Activated B cell treated with CpG ODN at 0.5 μM for 24 hours (primary cell): ENCODE measurements around the gene SARDH. TPM values are rescaled to one million over a fixed set of nuclear protein-coding genes. Genes with fewer than 3 reads are reported as not detected.
"Not testable (repeated sequence)": the region's sequence is repeated elsewhere in the genome, so short reads cannot be mapped to it uniquely, and the experiment has no call there.

ENCODE experiments used
- ATAC-seq: fragments of 200-7000 bp; cut with Tn5 transposase; one replicate; pipeline ENCODE4 v1.10.0; 2021; ENCODE audit warnings: low read depth, mild to moderate bottlenecking, moderate library complexity
- CTCF ChIA-PET: fragments of 350-600 bp; sonication (Branson Sonifier 250); formaldehyde crosslinking; loops from one replicate; lab custom pipeline; 2021; ENCODE audit warnings: antibody characterized with exemption; lab: Charles Lee
- POLR2A ChIA-PET: fragments of 350-600 bp; sonication (Branson Sonifier 250); formaldehyde crosslinking; loops from one replicate; lab custom pipeline; 2021; ENCODE audit warnings: antibody characterized with exemption; lab: Charles Lee
- DNase-seq: peaks from one replicate; pipeline ENCODE4 v3.0.0; 2022
- H3K27ac Mint-ChIP-seq: one replicate; pipeline ENCODE4 v1.8.0; 2020; ENCODE audit warnings: mixed read lengths
- H3K27me3 Mint-ChIP-seq: one replicate; pipeline ENCODE4 v1.8.0; 2021; ENCODE audit warnings: mixed read lengths
- H3K36me3 Mint-ChIP-seq: one replicate; pipeline ENCODE4 v1.8.0; 2021; ENCODE audit warnings: low read depth, mixed read lengths
- H3K4me1 Mint-ChIP-seq: one replicate; pipeline ENCODE4 v1.8.0; 2021; ENCODE audit warnings: mixed read lengths
- H3K4me3 Mint-ChIP-seq: one replicate; pipeline ENCODE4 v1.8.0; 2020; ENCODE audit warnings: mild to moderate bottlenecking, mixed read lengths
- H3K9me3 Mint-ChIP-seq: one replicate; pipeline ENCODE4 v1.8.0; 2020; ENCODE audit warnings: mixed read lengths
- intact Hi-C: fragments of 100-400 bp; cut with micrococcal nuclease; formaldehyde crosslinking; loops from one replicate; pipeline ENCODE4 v1.15.1; 2024
- total RNA-seq: library from RNA; stranded (reverse); gene quantifications from 2 replicates; pipeline ENCODE4 v1.2.3, GENCODE V29; 2022
- TF ChIP-seq, protein P1 (sequence below): fragments of 200-600 bp; IDR thresholded peaks from one replicate; pipeline ENCODE4 v1.8.0; 2022; ENCODE audit warnings: antibody characterized with exemption, mild to moderate bottlenecking

Gene SARDH
- total RNA-seq, 1 donor from 2014 or later = not detected

DNA sequence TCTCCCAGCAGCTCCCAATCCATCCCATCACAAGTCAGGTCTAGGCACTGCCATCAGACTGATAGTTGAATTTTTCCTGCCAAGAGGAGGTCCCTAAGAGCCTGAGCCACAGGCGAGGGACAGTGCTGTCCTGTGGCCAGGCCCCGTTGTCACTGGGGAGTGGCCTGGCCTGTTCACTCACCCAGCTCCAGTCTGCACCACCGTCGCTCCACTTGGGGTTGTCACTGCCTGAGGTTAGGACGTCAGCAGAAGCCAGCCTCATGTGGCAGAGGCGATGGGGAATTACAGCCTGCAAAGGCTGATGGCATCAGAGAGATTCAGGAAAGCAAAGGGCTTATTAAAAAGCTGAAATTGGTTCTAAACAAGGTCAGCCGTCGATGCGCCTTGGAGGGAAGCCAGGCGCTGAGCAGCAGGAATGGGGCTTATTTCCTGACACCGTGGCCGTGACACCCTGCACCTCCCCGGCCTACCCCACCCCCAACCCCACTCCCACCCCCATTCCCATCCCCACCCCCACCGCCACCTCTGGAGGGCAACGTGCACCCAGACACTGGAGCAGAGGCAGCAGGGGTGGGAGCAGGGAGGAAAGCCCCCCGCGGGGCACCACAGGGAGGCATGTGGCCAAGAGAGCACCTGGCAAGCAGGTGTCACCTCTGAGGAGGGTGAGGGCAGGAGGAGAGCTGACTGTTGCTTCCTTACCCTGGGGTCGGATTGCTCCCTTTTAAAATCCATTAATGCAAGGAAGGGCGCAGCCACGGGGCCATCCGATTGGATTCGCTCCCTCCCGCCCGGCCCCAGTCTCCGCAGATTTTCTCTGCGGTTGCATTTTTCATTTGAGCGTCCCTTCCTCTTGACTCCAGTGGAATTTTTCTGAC, 105.1 kb downstream of the SARDH start:
- peaks cover 11% of the 10 kb centered on the region for H3K27me3 Mint-ChIP-seq
- H3K27ac Mint-ChIP-seq = no peak overlapping the region
- no peak overlapping the region for H3K4me3 Mint-ChIP-seq
- no peak for DNase-seq
- ChIA-PET POLR2A (no interaction called here), CTCF (no interaction called here)
- TF ChIP-seq, protein P1, sequence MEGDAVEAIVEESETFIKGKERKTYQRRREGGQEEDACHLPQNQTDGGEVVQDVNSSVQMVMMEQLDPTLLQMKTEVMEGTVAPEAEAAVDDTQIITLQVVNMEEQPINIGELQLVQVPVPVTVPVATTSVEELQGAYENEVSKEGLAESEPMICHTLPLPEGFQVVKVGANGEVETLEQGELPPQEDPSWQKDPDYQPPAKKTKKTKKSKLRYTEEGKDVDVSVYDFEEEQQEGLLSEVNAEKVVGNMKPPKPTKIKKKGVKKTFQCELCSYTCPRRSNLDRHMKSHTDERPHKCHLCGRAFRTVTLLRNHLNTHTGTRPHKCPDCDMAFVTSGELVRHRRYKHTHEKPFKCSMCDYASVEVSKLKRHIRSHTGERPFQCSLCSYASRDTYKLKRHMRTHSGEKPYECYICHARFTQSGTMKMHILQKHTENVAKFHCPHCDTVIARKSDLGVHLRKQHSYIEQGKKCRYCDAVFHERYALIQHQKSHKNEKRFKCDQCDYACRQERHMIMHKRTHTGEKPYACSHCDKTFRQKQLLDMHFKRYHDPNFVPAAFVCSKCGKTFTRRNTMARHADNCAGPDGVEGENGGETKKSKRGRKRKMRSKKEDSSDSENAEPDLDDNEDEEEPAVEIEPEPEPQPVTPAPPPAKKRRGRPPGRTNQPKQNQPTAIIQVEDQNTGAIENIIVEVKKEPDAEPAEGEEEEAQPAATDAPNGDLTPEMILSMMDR = no peak
- intact Hi-C loops = no loop called here
- no peaks in the 10 kb centered on the region for H3K9me3 Mint-ChIP-seq
- no peaks in the 10 kb centered on the region for H3K4me1 Mint-ChIP-seq
- H3K36me3 Mint-ChIP-seq = no peaks in the 10 kb centered on the region
- no peak for ATAC-seq

DNA sequence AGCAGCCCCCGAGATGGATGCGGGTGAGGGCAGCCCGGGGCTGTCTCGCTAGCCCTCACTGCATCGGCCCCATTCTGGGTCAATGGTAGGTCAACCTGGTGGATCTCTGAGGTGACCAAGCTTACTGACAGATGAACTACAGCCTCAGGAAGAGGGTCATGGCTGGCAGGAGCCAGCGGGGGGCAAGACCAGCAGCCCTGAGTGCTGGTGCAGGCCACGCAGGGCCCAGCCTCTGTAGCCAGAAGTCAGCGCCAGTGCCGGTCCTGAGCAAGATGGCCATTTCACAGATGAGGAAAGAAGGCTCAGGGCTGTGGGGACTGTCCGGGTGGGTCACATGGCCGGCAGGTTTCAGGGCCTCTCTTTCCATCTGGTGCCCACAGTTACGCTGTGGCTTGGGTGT, 107.0 kb downstream of the SARDH start:
- peaks cover 11% of the 10 kb centered on the region for H3K27me3 Mint-ChIP-seq
- H3K9me3 Mint-ChIP-seq = peaks cover 12% of the 10 kb centered on the region
- ATAC-seq (no peak), DNase-seq (no peak)
- CTCF ChIA-PET = no interaction called here
- no peaks in the 10 kb centered on the region for H3K4me1 Mint-ChIP-seq
- no peaks in the 10 kb centered on the region for H3K36me3 Mint-ChIP-seq
- POLR2A ChIA-PET = no interaction called here
- TF ChIP-seq, protein P1 = no peak
- H3K27ac Mint-ChIP-seq = no peak overlapping the region
- intact Hi-C loops = no loop called here
- no peak overlapping the region for H3K4me3 Mint-ChIP-seq

DNA sequence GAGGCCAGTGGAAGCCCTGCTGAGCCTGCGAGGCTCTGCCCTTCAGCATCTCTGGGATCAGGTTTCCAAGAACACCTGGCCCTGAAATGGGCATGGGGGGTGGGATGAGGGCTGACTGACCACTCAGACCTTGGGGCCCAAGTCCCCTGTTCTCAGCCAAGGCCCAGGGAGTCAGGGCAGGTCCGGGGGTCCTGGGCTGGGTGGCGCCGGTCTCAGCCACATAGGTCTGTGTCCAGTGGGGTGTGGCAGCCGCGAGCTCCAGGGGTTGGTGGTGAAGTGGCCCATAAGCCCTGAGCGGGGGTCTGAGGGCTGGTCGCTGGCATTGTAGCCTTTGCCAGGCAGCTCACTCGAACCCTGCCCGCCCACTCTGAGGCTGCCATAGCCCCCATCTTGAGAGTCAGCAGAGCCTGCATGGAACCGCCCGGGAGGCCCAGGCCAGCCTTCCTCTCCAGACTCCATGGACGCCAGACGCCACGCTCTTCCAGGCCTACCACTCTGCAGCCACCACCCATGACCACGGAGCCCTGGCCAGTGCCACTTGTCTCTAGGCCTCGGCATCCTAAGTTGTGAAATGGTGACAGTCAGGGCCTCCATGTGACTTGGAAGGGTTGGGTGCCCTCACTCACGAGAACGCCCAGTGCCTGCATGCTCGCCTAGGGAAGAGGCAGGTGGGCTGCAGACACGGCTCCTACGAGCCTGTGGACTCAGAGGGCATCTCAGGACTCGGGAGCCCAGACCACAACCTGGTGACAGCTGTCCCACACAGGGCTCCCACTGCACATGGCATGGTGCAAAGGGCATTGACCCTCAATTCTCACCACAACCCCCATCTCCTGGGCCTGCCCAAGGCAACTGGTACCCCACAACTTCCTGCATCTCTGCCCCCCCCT, 108.7 kb downstream of the SARDH start:
- no peak for DNase-seq
- H3K27ac Mint-ChIP-seq = no peak overlapping the region
- ChIA-PET CTCF (no interaction called here), POLR2A (no interaction called here)
- intact Hi-C loops = no loop called here
- no peaks in the 10 kb centered on the region for H3K4me1 Mint-ChIP-seq
- no peaks in the 10 kb centered on the region for H3K36me3 Mint-ChIP-seq
- H3K4me3 Mint-ChIP-seq = no peak overlapping the region
- no peak for ATAC-seq
- peaks cover 10% of the 10 kb centered on the region for H3K27me3 Mint-ChIP-seq
- peaks cover 15% of the 10 kb centered on the region for H3K9me3 Mint-ChIP-seq
- TF ChIP-seq, protein P1 = no peak

DNA sequence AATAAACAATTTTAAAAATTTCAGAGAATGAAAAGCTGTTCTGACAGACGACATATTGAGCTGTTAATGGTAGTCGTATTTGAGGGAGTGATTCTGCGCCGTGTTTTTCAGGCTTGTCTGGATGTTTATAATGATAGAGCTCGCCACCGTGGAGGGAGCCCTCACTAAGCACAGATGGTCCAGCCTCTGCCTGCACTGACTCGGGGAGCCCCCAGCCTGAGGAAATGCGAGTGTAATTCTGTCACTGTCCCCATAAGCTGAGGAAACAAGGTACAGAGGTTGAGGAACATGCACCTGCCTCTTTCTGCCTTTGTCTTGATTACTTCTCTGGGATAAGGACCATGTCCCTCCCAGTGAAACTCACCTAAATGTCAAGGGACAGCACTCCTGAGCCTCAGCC, 109.4 kb downstream of the SARDH start:
- ChIA-PET POLR2A (no interaction called here), CTCF (interaction anchor here (1.4 kb wide), 1 partner anchor 154 kb away, joined by 3 read pairs; no protein-coding TSS in a partner anchor)
- Mint-ChIP-seq H3K36me3 (no peaks in the 10 kb centered on the region), H3K4me1 (no peaks in the 10 kb centered on the region), H3K4me3 (no peak overlapping the region), H3K27me3 (peaks cover 11% of the 10 kb centered on the region), H3K27ac (no peak overlapping the region), H3K9me3 (peaks cover 17% of the 10 kb centered on the region)
- TF ChIP-seq, protein P1 = no peak
- ATAC-seq (no peak), DNase-seq (no peak)
- intact Hi-C loops = no loop called here

DNA sequence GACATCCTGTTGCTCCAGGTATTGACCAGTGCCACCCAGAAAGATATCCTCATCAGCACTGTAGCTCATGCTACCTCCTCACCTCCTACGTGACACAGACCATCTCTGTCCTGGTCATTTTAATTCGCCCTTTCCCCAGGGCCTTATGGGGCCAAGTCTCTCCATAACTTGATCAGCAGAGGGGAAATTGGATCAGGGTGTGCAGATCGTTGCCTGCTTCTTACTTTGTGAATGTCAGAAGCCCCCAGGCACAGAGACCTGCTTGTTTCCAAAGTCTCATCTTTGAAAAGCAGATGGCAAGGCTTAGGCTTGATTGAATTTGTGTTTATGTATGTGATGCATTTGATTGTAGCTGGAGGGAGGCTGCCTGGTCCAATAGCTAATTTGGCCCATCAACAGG, 110.8 kb downstream of the SARDH start:
- ChIA-PET CTCF (interaction anchor here (1.4 kb wide), 1 partner anchor 155 kb away, joined by 3 read pairs; no protein-coding TSS in a partner anchor), POLR2A (no interaction called here)
- H3K36me3 Mint-ChIP-seq = no peaks in the 10 kb centered on the region
- ATAC-seq (no peak), DNase-seq (no peak)
- peaks cover 17% of the 10 kb centered on the region for H3K9me3 Mint-ChIP-seq
- TF ChIP-seq, protein P1 = no peak
- peaks cover 10% of the 10 kb centered on the region for H3K27me3 Mint-ChIP-seq
- intact Hi-C loops = no loop called here
- no peaks in the 10 kb centered on the region for H3K4me1 Mint-ChIP-seq
- H3K27ac Mint-ChIP-seq = no peak overlapping the region
- no peak overlapping the region for H3K4me3 Mint-ChIP-seq

DNA sequence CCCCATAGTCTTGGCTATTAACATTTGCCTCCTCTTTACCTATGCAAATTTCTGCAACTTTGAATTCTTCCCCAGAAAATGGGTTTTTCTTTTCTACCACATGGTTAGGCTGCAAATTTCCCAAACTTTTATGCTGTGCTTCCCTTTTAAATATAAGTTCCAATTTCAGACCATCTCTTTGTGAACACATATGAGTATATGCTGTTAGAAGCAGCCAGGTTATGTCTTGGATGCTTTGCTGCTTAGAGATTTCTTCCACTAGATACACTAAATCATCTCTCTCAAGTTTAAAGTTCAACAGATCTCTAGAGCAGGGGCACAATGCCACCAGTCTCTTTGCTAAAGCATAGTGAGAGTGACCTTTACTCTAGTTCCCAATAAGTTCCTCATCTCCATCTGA, 112.1 kb downstream of the SARDH start:
- intact Hi-C loops, H3K27ac Mint-ChIP-seq, DNase-seq, CTCF ChIA-PET, H3K4me3 Mint-ChIP-seq, H3K36me3 Mint-ChIP-seq, ATAC-seq, POLR2A ChIA-PET, H3K4me1 Mint-ChIP-seq: not testable (repeated sequence)
- Mint-ChIP-seq H3K27me3 (peaks cover 14% of the 10 kb centered on the region), H3K9me3 (peaks cover 17% of the 10 kb centered on the region)
